CD14-positive monocyte (primary cell): ENCODE measurements around the gene PI4K2B. TPM values are rescaled to one million over a fixed set of nuclear protein-coding genes. Genes with fewer than 3 reads are reported as not detected.
"Not testable (repeated sequence)": the region's sequence is repeated elsewhere in the genome, so short reads cannot be mapped to it uniquely, and the experiment has no call there.

ENCODE experiments used
- DNase-seq, 3 donors: peaks; one replicate each; pipeline ENCODE4 v3.0.0-alpha.2; 2011 to 2022
- H2AFZ ChIP-seq: 2 replicates; pipeline ENCODE4 v1.6.0; 2012; ENCODE audit warnings: mild to moderate bottlenecking, low read depth, low read length, inconsistent platforms; ENCODE audit not compliant: insufficient read depth, poor library complexity, severe bottlenecking
- H3K27ac ChIP-seq, 2 donors: 1 replicate in 1 of 2; 2 replicates in 1 of 2; pipeline ENCODE4 v1.5.1; 2012 to 2013; ENCODE audit warnings: low read length in 2 of 2, control low read depth in 1 of 2, inconsistent platforms in 1 of 2, low read depth in 1 of 2, mild to moderate bottlenecking in 1 of 2
- H3K27me3 ChIP-seq, 2 donors: one replicate each; pipeline versions ENCODE4 v1.6.0 to v1.6.1; 2011 to 2013; ENCODE audit warnings: low read length in 2 of 2; ENCODE audit not compliant: control insufficient read depth in 2 of 2, insufficient read depth in 2 of 2
- H3K36me3 ChIP-seq, 2 donors: replicated peaks in 1 of 2; 1 replicate in 1 of 2; 2 replicates in 1 of 2; pipeline versions ENCODE4 v1.5.1 to v1.6.1; 2012 to 2013; ENCODE audit warnings: low read length in 2 of 2, control low read depth in 1 of 2, inconsistent platforms in 1 of 2, mild to moderate bottlenecking in 1 of 2; ENCODE audit not compliant: insufficient read depth in 2 of 2, control insufficient read depth in 1 of 2
- H3K4me1 ChIP-seq, 2 donors: 1 replicate in 1 of 2; 2 replicates in 1 of 2; pipeline versions ENCODE4 v1.5.1 to v1.6.1; 2012 to 2013; ENCODE audit warnings: low read length in 2 of 2, control low read depth in 1 of 2, inconsistent platforms in 1 of 2, mild to moderate bottlenecking in 1 of 2, moderate library complexity in 1 of 2; ENCODE audit not compliant: insufficient read depth in 2 of 2, control insufficient read depth in 1 of 2
- H3K4me2 ChIP-seq: replicated peaks from 2 replicates; pipeline ENCODE3; 2012; ENCODE audit warnings: low read length, moderate library complexity, mild to moderate bottlenecking; ENCODE audit not compliant: poor library complexity, severe bottlenecking; ENCODE audit errors: extremely low read depth
- H3K4me3 ChIP-seq, 3 experiments: fragments of 200-600 bp in 1 of 3; sonication (generic) in 1 of 3; replicated peaks in 1 of 3; 1 replicate in 2 of 3; 2 replicates in 1 of 3; pipeline ENCODE4 v1.5.1; 2011 to 2013; ENCODE audit warnings: low read length in 3 of 3, mild to moderate bottlenecking in 3 of 3, control low read depth in 2 of 3, low read depth in 2 of 3, inconsistent platforms in 1 of 3, moderate library complexity in 1 of 3
- H3K79me2 ChIP-seq: 2 replicates; pipeline ENCODE4 v1.6.0; 2012; ENCODE audit warnings: mild to moderate bottlenecking, control low read depth, inconsistent platforms, low read length, moderate library complexity; ENCODE audit not compliant: insufficient read depth
- H3K9ac ChIP-seq: 2 replicates; pipeline ENCODE4 v1.6.0; 2017; ENCODE audit warnings: low read length, mild to moderate bottlenecking; ENCODE audit not compliant: insufficient read depth, poor library complexity, severe bottlenecking
- H3K9me3 ChIP-seq, 2 donors: replicated peaks in 1 of 2; 1 replicate in 1 of 2; 2 replicates in 1 of 2; pipeline versions ENCODE4 v1.5.1 to v1.6.1; 2012 to 2013; ENCODE audit warnings: low read length in 2 of 2, control low read depth in 1 of 2; ENCODE audit not compliant: control insufficient read depth in 1 of 2, insufficient read depth in 1 of 2
- H4K20me1 ChIP-seq: 2 replicates; pipeline ENCODE4 v1.6.0; 2012; ENCODE audit warnings: mild to moderate bottlenecking, low read length, control low read depth, moderate library complexity; ENCODE audit not compliant: insufficient read depth
- H3K27ac Mint-ChIP-seq, 7 donors: one replicate each; pipeline ENCODE4 v1.8.0; 2020; ENCODE audit warnings: mild to moderate bottlenecking in 7 of 7, mixed read lengths in 7 of 7, moderate library complexity in 6 of 7, inconsistent platforms in 2 of 7
- H3K27me3 Mint-ChIP-seq, 3 donors: one replicate each; pipeline ENCODE4 v1.8.0; 2021 to 2022; ENCODE audit warnings: low read depth in 3 of 3, mild to moderate bottlenecking in 3 of 3, mixed read lengths in 3 of 3, moderate library complexity in 3 of 3, inconsistent platforms in 1 of 3
- H3K36me3 Mint-ChIP-seq, 2 donors: one replicate each; pipeline ENCODE4 v1.8.0; 2020; ENCODE audit warnings: mixed read lengths in 2 of 2, inconsistent platforms in 1 of 2, mild to moderate bottlenecking in 1 of 2
- H3K4me1 Mint-ChIP-seq: one replicate; pipeline ENCODE4 v1.8.0; 2020; ENCODE audit warnings: mild to moderate bottlenecking, mixed read lengths
- H3K4me3 Mint-ChIP-seq, 2 donors: one replicate each; pipeline ENCODE4 v1.8.0; 2020; ENCODE audit warnings: mild to moderate bottlenecking in 2 of 2, mixed read lengths in 2 of 2, moderate library complexity in 1 of 2
- H3K9me3 Mint-ChIP-seq, 7 donors: one replicate each; pipeline ENCODE4 v1.8.0; 2020 to 2022; ENCODE audit warnings: mixed read lengths in 7 of 7, mild to moderate bottlenecking in 6 of 7, moderate library complexity in 6 of 7, inconsistent platforms in 2 of 7
- WGBS: methylation state at CpG from one replicate; pipeline ENCODE4 v1.1.5; 2013; ENCODE audit warnings: missing lambda C conversion rate; ENCODE audit not compliant: insufficient coverage; 5-methylcytosine and 5-hydroxymethylcytosine counted together
- intact Hi-C, 2 donors: fragments of 100-400 bp; cut with micrococcal nuclease; formaldehyde crosslinking; loops; one replicate each; pipeline versions ENCODE4 v1.15.0 to v1.15.1; 2023
- polyA plus RNA-seq, 3 donors: library from polyadenylated mRNA; depleted of rRNA in 1 of 3; unstranded in 2 of 3; stranded (reverse) in 1 of 3; fragments of 300-500 nt in 2 of 3; fragments of >200 nt in 1 of 3; fragmentation: Illumina TruSeq in 2 of 3; gene quantifications; 1 replicate in 2 of 3; 2 replicates in 1 of 3; pipeline ENCODE4 v1.2.3, GENCODE V29; 2012 to 2021
- TF ChIP-seq, protein P1 (sequence below): fragments of 200-600 bp; IDR thresholded peaks from one replicate; pipeline ENCODE4 v1.8.0; 2022; ENCODE audit warnings: antibody characterized with exemption, mild to moderate bottlenecking

The PI4K2B gene
- polyA plus RNA-seq, 3 donors, result 3.0 to 8.5 (median 7.4) TPM

- Histone ChIP-seq H2AFZ (peak overlapping the region; percentile 89), H3K4me1 (peaks cover 25 to 40% of the 10 kb centered on the region in 2 donors), H3K27me3 (no peaks in the 10 kb centered on the region), H3K36me3 (no peaks in the 10 kb centered on the region), H3K79me2 (peaks cover 50% of the 10 kb centered on the region), H3K9ac (peak overlapping the region; percentile 92), H3K4me2 (peak overlapping the region; percentile 95), H4K20me1 (no peaks in the 10 kb centered on the region), H3K9me3 (peaks cover under 1 to 23% of the 10 kb centered on the region in 2 donors), H3K4me3 (peak overlapping the region; percentile 82 to 99 (median 84)), H3K27ac (peak overlapping the region in 1 of 2 donors; percentile 92)
- Mint-ChIP-seq H3K27me3 (peaks cover 0 to 5% (median 0%) of the 10 kb centered on the region in 3 donors), H3K27ac (peak overlapping the region; percentile 74 to 97 (median 92)), H3K4me3 (peak overlapping the region; percentile 87 to 95), H3K36me3 (peaks cover 4 to 17% of the 10 kb centered on the region in 2 donors), H3K4me1 (peaks cover 35% of the 10 kb centered on the region), H3K9me3 (peaks cover 20 to 33% (median 28%) of the 10 kb centered on the region in 7 donors)
- WGBS, result 21% methylated on average over 6 of the region's 6 CpGs
- intact Hi-C loops, result no loop called here
- no peak for DNase-seq
- TF ChIP-seq, protein P1, sequence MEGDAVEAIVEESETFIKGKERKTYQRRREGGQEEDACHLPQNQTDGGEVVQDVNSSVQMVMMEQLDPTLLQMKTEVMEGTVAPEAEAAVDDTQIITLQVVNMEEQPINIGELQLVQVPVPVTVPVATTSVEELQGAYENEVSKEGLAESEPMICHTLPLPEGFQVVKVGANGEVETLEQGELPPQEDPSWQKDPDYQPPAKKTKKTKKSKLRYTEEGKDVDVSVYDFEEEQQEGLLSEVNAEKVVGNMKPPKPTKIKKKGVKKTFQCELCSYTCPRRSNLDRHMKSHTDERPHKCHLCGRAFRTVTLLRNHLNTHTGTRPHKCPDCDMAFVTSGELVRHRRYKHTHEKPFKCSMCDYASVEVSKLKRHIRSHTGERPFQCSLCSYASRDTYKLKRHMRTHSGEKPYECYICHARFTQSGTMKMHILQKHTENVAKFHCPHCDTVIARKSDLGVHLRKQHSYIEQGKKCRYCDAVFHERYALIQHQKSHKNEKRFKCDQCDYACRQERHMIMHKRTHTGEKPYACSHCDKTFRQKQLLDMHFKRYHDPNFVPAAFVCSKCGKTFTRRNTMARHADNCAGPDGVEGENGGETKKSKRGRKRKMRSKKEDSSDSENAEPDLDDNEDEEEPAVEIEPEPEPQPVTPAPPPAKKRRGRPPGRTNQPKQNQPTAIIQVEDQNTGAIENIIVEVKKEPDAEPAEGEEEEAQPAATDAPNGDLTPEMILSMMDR, result no peak
Measured at GRCh38 chr4:25235401-25235800, 1.6 kb downstream of the PI4K2B start.

GRCh38 chr4:25236030-25236429 is 2.2 kb downstream of the PI4K2B start:
- Mint-ChIP-seq H3K4me1 (peaks cover 39% of the 10 kb centered on the region), H3K9me3 (peaks cover 18 to 31% (median 28%) of the 10 kb centered on the region in 7 donors), H3K4me3 (peak overlapping the region in 1 of 2 donors; percentile 95), H3K27ac (peak overlapping the region in 2 of 7 donors; percentile 42 to 91), H3K36me3 (peaks cover 4 to 14% of the 10 kb centered on the region in 2 donors)
- H2AFZ ChIP-seq, H3K9ac ChIP-seq, H3K36me3 ChIP-seq, H3K27me3 ChIP-seq, intact Hi-C loops, H3K27ac ChIP-seq, DNase-seq, H3K27me3 Mint-ChIP-seq, H4K20me1 ChIP-seq: not testable (repeated sequence)
- H3K9me3 ChIP-seq, result peaks cover 0 to 20% of the 10 kb centered on the region in 2 donors
- H3K79me2 ChIP-seq, result peaks cover 50% of the 10 kb centered on the region
- H3K4me2 ChIP-seq, result peak overlapping the region; percentile 95
- H3K4me1 ChIP-seq, result peaks cover 31 to 44% of the 10 kb centered on the region in 2 donors
- peak overlapping the region in 1 of 3 experiments; percentile 84 for H3K4me3 ChIP-seq
- no CpG with 5 or more reads among the region's 2 CpGs for WGBS
